Right cardiac atrium (tissue), 5 donors: Measurements from ENCODE around the gene OPRM1. TPM values are rescaled to one million over a fixed set of nuclear protein-coding genes. Genes with fewer than 3 reads are reported as not detected.
"Not testable (repeated sequence)": the region's sequence is repeated elsewhere in the genome, so short reads cannot be mapped to it uniquely, and the experiment has no call there.

ENCODE experiments used
- ATAC-seq, 2 donors: fragments of 200-7000 bp; cut with Tn5 transposase; one replicate each; pipeline versions ENCODE4 v1.8.0 to v1.9.1; 2020; ENCODE audit warnings: moderate library complexity in 2 of 2, mild to moderate bottlenecking in 1 of 2
- DNase-seq, 3 donors: peaks; one replicate each; pipeline ENCODE4 v3.0.0-alpha.2; 2020
- H3K27ac ChIP-seq: one replicate; pipeline ENCODE4 v1.5.1; 2013; ENCODE audit warnings: mild to moderate bottlenecking, low read length, control low read depth, moderate library complexity
- H3K27me3 ChIP-seq: one replicate; pipeline ENCODE4 v1.6.1; 2013; ENCODE audit not compliant: control insufficient read depth, insufficient read depth
- H3K4me1 ChIP-seq: one replicate; pipeline ENCODE4 v1.6.1; 2013; ENCODE audit warnings: low read length; ENCODE audit not compliant: control insufficient read depth, insufficient read depth
- H3K4me3 ChIP-seq: one replicate; pipeline ENCODE4 v1.5.1; 2013; ENCODE audit warnings: low read length, control low read depth
- H3K9me3 ChIP-seq: one replicate; pipeline ENCODE4 v1.6.1; 2013; ENCODE audit warnings: low read length; ENCODE audit not compliant: control insufficient read depth
- WGBS: extraction: QIAGEN DNeasy Blood & Tissue Kit; methylation state at CpG from one replicate; pipeline ENCODE4 v1.1.7; 2013; 5-methylcytosine and 5-hydroxymethylcytosine counted together
- intact Hi-C, 4 donors: fragments of 100-400 bp; cut with DNase I; formaldehyde crosslinking; loops; one replicate each; pipeline versions ENCODE4 v1.11.0 to v1.14.0; 2022 to 2023
- polyA plus RNA-seq: library from polyadenylated mRNA; stranded (reverse); fragments of 200-250 nt; gene quantifications from one replicate; pipeline ENCODE4 v1.2.3, GENCODE V29; 2013
- total RNA-seq, 4 donors: library from RNA; stranded (reverse); fragmentation: NEBNext Ultra II Directional; extraction: Animal tissue kit (Norgen Biotek cat#: 25700); gene quantifications; one replicate each; pipeline ENCODE4 v1.2.1, GENCODE V29; 2021
- donor health status: healthy with polysubstance abuse.
- donor health status: DM: no; HTN: yes; CAD: no.
- donor health status: DM: no; HTN: no; CAD: no.
- donor health status: DM: no; HTN: yes; CAD: no; lungs with severe emphysema.
- donor health status: DM: yes; HTN: yes; CAD: no.

OPRM1 gene
- total and polyA plus RNA-seq, 5 donors = not detected

DNA sequence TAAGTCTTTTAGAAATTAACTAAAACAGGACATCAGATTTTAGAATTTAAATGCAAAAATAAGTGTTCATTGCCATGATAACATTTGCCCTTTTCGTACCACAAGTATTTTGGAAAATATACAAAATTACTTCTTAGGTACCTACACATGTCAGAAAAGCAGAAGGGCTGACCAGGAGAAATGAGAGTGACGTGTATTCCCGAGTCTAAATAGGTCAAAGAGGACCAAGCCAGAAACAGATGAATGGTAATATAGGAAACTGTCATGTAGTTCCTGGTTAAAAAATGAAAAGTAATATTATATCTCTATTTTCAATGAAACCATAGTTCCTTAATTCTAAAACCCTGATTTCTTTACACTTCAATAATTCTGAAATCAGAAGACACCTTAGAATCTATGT is 191.4 kb downstream of the OPRM1 start:
- no peak for ATAC-seq
- H3K9me3 ChIP-seq = no peaks in the 10 kb centered on the region
- H3K27ac ChIP-seq = no peak overlapping the region
- no peak for DNase-seq
- no peak overlapping the region for H3K4me3 ChIP-seq
- intact Hi-C loops = no loop called here
- H3K27me3 ChIP-seq = no peaks in the 10 kb centered on the region
- WGBS = 87% methylated on average over 3 of the region's 3 CpGs
- H3K4me1 ChIP-seq = no peaks in the 10 kb centered on the region

DNA sequence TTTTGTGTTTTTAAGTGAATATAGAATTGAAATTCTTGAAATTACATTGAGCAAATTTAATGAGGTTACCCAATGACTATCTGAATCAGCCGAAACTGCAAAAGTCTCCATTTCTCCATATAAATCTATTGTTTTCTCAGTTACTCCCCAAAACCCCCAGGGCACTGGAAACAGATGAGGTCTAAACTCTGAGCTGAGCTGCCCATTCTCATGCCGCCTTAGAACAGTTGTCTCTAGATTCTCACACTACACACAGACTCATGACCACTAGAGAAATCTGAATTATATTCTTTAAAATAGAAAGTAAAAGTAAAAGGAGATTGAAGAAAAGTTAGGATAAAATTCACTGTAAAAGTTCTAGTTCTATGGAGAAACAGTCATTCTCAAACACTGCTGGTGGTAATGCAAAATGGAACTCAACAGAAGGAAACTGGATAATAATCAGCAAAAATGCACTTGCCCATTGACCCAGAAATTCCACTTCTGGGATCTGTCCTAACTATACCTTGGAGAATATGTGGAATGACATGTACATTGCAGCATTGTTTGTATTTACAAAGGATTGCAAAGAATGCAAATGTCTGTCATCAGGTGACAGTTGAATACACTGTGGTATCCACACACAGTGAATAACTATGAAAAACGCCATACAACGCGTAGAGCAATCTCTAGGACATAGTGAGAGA is 192.0 kb downstream of the OPRM1 start:
- intact Hi-C loops = no loop called here
- 93% methylated on average over 5 of the region's 5 CpGs for WGBS

DNA sequence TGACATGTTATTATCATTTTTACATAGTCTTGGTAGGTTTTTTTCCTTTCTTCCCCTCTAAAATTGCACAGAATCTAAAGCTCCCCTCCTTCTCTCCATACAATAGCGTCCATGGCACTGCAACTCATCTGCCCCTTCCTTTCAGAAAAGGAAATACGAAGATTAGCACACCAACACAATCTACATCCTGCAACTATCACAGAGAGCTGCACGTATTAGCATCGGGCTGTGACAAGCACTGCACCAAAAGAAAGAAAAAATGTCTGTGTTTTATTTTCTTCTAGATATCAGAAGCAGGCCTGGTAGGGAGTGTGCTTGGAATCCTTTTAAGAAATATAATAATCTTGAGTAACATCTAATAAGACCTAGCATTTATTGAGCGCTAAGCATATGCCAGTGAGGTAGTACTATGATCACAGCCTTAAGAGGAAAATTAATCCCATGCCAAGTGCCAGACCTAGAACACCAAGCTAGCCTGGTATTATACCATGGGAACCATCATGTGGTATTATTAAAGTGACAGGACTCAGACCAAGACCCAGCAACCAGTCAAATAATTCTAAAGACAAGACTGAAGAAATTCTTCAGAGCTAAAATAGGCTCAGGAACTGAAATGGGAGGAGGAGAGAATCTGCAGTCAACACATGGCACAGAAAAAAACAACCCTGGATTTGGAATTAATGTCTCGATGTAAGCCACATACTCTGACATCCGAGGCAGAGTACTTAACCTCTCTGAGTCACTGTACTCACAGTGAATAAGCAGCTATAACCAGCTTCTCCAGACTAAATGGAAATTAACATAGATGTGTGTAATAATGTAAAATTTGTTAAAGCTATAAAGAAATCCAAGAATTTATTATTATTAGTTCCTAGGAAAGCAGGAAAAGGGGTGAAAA is 193.2 kb downstream of the OPRM1 start:
- Histone ChIP-seq H3K27me3 (no peaks in the 10 kb centered on the region), H3K27ac (no peak overlapping the region), H3K4me3 (no peak overlapping the region), H3K9me3 (no peaks in the 10 kb centered on the region), H3K4me1 (no peaks in the 10 kb centered on the region)
- ATAC-seq = no peak
- intact Hi-C loops = no loop called here
- no peak for DNase-seq
- WGBS = 58% methylated on average over 7 of the region's 7 CpGs

More for the DNA sequence above, 192.0 kb downstream of the OPRM1 start:
- DNase-seq (no peak), ATAC-seq (no peak)
- Histone ChIP-seq H3K27me3 (no peaks in the 10 kb centered on the region), H3K4me3 (no peak overlapping the region), H3K9me3 (no peaks in the 10 kb centered on the region), H3K4me1 (no peaks in the 10 kb centered on the region), H3K27ac (no peak overlapping the region)

DNA sequence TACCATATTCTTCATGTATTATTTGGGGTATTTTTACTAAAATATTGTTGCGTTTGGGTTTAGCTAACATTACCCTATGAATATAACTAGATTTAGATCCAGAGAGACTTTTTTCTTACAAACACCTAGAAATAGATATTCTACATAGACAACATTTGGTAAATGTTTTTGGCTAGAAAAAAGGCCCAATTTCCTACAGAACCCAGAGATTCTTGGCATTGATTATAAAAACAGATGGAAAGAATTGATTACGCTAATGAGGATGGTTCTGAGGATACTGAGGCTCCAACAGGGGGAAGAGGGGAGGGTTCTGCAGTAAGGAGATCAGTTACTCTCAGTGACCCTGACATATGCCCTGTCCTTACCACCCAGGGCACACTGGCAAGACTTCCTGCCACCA is 194.3 kb downstream of the OPRM1 start:
- no peak overlapping the region for H3K27ac ChIP-seq
- H3K27me3 ChIP-seq = no peaks in the 10 kb centered on the region

DNA sequence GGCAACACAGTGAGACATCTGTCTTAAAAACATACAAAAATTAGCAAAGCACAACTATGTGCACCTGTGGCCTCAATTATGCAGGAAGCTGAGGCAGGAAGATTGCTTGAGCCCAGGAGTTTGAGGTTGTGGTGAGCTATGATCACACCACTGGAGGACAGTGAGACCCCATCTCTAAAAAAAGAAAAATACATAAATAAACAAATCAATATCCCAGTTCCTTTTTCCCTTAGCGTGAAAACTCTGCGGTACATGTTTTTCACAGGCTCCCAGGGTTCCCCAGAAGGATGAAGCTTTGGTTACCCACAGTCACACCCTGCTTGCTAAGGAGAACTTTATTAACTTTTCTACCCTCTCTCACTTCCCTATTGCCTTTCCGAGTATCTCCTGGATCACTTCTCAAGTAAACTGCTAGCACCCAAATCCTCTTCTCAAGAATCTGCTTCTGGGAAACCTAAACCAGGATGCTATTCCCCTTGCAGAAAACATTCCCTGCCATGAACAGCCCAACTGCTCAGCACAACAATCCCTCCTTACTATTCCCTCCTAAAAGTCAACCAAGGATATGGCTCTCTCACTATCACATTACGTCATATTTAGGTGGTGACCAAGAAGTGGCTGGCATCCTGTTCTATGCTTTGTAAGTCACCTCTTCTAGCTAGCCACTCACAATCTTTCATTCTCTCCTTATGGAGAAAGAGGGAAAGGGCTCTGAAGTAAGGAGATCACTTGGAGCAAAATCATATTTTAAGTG is 195.2 kb downstream of the OPRM1 start:
- H3K27ac ChIP-seq = no peak overlapping the region
- intact Hi-C loops = no loop called here
- H3K4me1 ChIP-seq = no peaks in the 10 kb centered on the region
- 90% methylated on average over 4 of the region's 4 CpGs for WGBS
- ATAC-seq (no peak), DNase-seq (no peak)
- no peaks in the 10 kb centered on the region for H3K27me3 ChIP-seq
- H3K9me3 ChIP-seq = no peaks in the 10 kb centered on the region
- no peak overlapping the region for H3K4me3 ChIP-seq

More for the DNA sequence above, 194.3 kb downstream of the OPRM1 start:
- Histone ChIP-seq H3K4me3 (no peak overlapping the region), H3K9me3 (no peaks in the 10 kb centered on the region), H3K4me1 (no peaks in the 10 kb centered on the region)
- intact Hi-C loops = no loop called here
- no peak for DNase-seq
- 95% methylated on average over 2 of the region's 2 CpGs for WGBS
- no peak for ATAC-seq

DNA sequence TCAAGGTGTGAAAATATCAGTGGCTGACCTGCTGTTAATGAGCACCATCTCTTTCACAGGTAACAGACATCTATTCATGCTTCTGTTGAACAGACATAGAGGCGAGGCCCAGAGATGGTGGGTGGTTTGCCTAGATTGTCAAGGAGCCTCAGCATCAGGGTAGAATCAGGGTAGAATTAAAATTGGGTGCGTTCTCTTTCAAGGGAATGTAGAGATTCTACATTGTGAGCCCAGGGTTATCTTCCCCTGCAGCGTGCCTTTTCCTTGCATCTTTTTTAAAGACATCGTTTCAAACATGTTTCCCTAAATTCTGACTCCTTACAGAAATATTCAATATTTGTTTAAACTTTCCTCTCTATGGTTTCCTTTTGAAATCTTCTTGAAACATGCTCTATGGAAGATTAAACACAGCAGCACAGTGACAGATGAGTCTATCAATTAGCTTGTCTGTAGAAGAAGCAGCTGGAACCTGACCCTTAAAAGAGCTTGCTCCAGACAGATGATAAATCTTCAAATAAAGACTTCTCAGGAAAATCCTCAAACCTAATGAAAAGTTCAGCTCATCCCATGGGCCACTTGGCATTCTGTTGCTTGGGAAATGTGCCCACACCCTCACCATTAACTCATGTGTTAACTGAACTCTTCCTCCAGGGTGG is 197.7 kb downstream of the OPRM1 start:
- Histone ChIP-seq H3K27me3 (no peaks in the 10 kb centered on the region), H3K4me3 (no peak overlapping the region), H3K27ac (no peak overlapping the region), H3K9me3 (no peaks in the 10 kb centered on the region), H3K4me1 (no peaks in the 10 kb centered on the region)
- ATAC-seq (no peak), DNase-seq (no peak)
- WGBS = 84% methylated on average over 4 of the region's 4 CpGs
- intact Hi-C loops = no loop called here

DNA sequence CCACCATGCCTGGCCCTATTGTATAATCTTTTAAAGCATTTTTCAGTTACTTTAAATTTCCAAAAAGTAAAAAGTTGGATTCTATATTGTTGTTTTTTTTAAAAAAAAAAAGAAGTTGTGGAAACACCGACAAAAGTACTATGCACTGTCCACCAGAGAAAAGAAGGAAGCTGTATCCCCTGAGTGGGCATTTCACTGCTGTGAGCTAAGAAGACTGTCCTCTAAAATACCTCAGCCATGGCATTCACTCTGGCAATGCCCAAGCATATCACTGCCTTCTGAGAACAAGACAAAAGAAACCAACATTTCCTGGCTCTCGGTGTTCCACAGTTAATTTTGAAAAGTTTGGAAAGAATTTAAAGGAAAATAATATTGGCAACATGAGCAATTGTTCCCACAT is 199.8 kb downstream of the OPRM1 start:
- WGBS = 78% methylated on average over 2 of the region's 2 CpGs
- intact Hi-C loops = no loop called here
- no peak overlapping the region for H3K4me3 ChIP-seq

DNA sequence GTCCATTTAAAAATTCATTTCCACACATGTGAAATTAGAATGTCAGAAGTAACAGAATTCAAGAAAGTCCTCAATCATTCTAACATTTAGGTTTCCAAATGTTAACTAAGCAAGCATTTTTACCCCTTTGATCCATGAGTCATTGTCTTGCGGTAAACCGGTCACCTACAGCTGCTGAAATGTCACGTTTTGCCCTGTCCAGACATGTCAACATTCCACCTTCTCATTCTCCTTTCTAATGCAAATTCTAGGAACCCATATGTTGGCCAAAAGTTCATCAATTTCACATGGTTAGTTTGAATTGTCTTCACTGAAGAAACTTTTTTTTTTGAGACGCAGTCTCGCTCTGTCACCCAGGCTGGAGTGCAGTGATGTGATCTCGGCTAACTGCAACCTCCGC is 200.4 kb downstream of the OPRM1 start:
- 80% methylated on average over 7 of the region's 7 CpGs for WGBS

More for the DNA sequence above, 199.8 kb downstream of the OPRM1 start:
- Histone ChIP-seq H3K27ac (no peak overlapping the region), H3K27me3 (no peaks in the 10 kb centered on the region), H3K4me1 (no peaks in the 10 kb centered on the region), H3K9me3 (no peaks in the 10 kb centered on the region)
- no peak for ATAC-seq
- no peak for DNase-seq

DNA sequence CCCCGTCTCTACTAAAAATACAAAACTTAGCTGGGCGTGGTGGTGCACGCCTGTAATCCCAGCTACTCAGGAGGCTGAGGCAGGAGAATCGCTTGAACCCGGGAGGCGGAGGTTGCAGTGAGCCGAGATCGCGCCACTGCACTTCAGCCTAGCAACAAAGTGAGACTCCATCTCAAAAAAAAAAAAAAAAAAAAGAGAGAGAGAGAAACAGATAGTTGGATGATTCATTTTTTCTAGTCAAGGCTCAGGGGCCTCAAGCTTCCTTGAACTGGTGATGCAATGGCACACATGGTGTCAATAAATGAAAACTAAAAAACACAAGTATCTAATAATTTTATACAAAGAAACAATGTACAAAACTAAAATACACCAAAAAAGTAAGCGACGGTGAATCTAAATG is 202.0 kb downstream of the OPRM1 start:
- H3K27ac ChIP-seq, H3K4me3 ChIP-seq, ATAC-seq, H3K27me3 ChIP-seq, H3K9me3 ChIP-seq, DNase-seq, H3K4me1 ChIP-seq, intact Hi-C loops: not testable (repeated sequence)
- 94% methylated on average over 11 of the region's 11 CpGs for WGBS

More for the DNA sequence above, 200.4 kb downstream of the OPRM1 start:
- intact Hi-C loops = no loop called here
- Histone ChIP-seq H3K4me1 (no peaks in the 10 kb centered on the region), H3K27me3 (no peaks in the 10 kb centered on the region), H3K27ac (no peak overlapping the region), H3K4me3 (no peak overlapping the region), H3K9me3 (no peaks in the 10 kb centered on the region)
- DNase-seq = no peak
- ATAC-seq = no peak

DNA sequence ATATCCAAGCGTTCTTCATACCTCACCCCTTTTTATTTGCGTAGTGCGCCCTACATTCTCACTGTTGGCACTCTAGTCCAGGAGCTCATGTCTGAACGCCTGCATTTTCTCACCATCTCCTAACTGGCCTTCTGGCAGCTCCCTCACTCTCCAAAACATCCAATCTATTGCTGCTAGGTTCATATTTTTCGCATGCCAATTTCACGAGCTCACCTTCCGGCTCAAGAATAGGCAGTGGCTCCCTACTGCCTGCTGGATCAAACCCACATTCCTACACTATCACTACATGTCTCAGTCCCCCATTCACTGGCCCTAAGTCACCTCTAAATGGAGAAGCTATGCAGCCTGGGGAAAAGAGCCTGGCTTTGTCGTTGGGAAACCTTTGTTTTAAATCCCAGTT is 202.5 kb downstream of the OPRM1 start:
- intact Hi-C loops = no loop called here
- DNase-seq (no peak), ATAC-seq (no peak)
- WGBS = 83% methylated on average over 8 of the region's 8 CpGs
- Histone ChIP-seq H3K27me3 (no peaks in the 10 kb centered on the region), H3K4me3 (no peak overlapping the region), H3K9me3 (no peaks in the 10 kb centered on the region), H3K27ac (no peak overlapping the region), H3K4me1 (no peaks in the 10 kb centered on the region)
